Measurements from ENCODE around the gene PTPRG.

PTPRG gene

DNA sequence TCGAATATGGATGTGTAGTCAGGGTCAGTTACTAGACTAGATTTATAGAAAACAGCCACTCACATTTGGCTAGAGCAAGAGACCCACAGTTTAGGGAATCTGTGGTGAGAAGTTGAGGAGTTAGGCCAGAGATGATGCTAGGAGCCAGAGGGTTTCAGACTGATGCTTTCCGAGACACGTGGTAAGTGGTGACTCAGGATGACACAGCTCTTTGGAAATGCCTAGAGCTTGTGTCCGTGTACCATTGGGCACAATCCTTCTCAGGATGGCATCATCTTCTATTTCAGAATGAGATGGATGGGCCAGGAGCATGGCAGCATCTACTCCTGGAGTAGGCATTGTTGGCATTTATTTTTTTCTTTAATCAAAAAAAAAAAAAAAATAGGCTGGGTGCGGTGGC lies 28.5 kb downstream of the PTPRG start:
- no peak for DNase-seq (ENCODE audit: low read depth in 3 of 3)

DNA sequence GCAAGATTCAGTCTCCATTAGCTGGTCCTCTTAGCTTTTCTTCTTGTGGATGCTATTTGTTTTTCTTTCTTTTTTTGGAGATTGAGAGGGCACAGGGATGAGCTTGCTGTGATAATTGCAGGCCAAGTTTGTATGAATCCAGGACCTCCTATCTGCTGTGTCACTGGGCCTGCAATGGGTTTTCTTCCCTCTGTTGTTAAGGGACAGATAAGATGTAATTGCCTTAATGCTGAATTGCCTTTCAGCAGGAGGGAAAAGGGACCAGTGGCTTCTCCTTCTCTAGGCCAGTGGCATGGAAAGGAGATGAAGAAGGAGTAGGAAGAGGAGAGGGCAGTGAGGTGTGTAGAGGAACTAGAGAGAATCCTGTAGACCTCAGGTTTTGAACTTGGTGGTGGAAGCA lies 29.9 kb downstream of the PTPRG start:
- DNase-seq (ENCODE audit: low read depth in 3 of 3): no peak

DNA sequence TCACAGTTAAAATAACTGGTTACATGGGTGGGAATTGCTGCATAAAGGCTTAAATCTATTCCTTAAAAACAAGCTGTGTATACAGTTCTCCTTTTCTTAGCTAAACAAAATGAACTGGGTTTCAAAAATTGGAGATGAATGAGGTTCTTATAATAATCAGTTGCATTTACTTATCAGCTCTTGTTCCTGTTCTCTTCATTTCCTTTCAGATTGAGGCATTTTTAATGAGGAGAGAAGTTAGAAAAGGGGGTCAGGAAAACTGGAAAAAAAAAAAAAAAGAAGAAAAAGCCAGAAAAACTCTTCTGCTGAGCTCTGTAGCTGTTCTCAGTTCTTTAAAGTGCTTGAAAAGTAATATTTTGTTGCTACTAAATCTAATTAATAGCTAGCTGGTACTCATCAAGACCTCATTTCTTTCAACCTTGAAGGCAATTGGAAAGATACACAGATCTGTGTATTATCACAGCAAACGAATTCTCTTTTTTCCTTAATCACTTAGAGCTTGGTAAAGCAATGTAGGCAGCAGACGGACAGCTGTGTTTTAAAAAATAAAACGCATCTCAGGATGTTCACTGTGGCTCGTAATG lies 32.2 kb downstream of the PTPRG start:
- no peak for DNase-seq (ENCODE audit: low read depth in 3 of 3)

DNA sequence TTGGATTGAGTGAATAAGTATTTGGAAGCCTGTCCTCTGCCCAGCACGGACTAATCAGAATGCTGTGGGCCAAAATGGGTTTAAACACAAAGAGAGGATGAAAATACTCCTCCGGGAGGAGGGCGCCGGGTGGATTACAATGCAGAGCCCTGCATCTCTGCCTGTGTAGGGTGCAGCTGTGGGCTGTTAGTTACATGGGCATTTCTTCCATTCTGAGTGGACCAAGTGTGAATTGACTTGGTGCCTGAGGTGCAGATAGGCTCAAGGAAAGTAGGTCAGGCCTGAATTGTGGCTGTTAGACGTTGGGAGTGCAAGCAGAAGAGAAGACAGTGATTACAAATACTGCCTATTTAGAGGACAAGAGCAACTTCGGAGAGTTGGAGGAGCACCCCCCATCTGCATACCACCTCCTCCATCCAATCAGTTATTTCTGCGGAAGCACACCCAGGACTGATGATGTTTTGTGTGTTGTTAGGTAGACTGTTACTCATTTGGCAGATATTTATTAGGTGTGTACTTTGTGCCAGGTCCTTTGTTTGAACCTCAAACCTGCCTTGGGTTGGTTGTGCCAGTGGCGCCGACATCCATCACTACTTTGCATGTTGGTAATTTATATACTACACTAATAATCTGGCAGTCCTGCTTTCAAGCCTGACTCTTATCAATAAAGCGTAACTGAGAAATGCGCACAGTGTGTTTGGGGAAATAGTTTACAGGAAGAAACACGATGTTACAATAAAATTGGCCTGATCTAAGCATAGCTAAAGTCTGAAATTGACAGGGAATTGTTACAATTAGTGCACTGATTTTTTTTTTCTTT lies 33.0 kb downstream of the PTPRG start:
- no peak for DNase-seq (ENCODE audit: low read depth in 3 of 3)

DNA sequence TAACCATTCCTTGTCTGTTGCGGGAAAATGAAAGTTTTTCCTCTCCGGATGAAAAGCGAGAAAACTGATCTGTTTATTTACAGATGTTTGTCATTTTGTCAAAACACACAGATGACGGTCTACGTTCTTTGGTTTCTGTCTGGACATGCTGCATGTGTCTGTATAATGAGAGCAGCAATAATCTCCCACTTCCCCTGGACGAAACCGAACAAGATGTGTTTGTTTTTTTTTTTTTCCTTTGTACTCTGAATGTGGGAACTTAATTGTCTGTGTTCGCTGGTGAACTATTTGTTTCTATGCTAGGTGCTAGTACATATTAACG lies 33.6 kb downstream of the PTPRG start:
- no peak for DNase-seq (ENCODE audit: low read depth in 3 of 3)

DNA sequence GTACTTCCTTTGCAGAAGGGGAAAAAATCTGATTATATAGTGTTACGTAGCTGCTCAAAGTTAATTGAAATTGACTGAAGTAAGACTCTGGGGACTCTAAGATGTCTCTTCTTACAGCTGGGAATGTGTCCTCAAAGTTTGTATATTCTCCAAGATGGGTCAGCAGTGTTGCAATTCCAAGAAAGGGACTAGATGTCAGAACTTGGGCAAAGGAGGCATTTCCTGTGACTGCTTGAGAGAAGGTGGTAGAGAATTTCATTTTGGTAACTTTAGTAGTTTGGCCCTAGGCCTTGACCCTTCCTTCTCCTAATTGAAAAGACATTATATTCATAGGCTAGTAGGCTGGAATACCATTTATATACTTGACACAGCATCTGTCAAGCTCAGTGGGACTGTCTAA lies 33.9 kb downstream of the PTPRG start:
- no peak for DNase-seq (ENCODE audit: low read depth in 3 of 3)

DNA sequence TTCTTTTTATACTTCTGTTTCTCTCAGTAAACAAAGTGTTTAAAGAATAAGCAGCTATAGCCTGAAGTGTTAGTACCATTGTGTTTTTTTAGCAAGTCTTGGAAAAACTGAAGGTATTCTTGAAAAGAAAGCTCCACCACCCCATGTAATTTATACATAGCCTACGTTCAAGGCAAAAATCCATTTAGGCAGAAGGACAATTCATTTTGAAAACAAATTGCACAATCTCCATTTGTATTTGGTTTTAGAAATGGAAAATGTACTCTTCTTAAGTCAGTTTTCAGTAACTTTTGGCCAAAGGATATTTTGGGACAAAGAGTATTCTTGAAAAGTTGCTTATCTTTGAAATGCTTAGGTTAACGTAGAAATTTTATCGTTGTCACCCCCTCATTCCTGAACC lies 34.5 kb downstream of the PTPRG start:
- DNase-seq (ENCODE audit: low read depth in 3 of 3): no peak

DNA sequence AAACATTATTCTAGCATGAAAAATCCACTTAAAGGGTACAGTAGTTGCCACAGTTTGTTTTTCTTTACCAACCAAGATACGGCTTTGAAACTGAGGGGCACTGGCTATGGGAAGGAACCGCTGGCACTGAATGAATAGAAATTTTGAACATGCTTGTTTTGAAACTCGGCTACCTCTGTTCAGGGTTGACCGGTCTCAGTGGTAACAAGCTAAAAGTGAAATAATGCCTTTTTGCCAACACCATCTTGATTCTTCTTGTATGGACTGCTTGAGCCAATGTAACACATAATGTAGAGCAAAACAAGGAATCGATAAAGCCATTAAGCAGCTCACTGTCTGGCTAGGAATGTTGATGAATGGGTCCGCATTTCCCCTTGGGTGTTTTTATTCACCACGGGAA lies 36.5 kb downstream of the PTPRG start:
- DNase-seq (ENCODE audit: low read depth in 3 of 3): no peak

DNA sequence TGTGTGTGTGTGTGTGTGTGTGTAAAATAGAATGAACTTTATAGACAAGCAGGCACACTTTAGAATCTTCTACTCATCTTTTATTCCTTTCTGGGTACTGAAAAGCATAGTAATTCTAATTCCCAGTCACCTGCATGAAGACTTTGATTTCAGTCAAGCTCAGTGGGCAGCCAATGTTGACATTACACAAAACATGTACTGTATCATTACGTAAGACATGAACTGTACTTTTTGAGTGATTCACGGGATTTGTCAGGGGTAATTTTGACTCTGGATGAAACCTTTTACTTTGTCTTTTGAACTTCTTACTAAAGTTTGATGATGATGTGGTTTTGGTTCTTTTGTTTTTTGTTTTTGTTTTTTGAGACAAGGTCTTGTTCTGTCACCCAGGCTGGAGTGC lies 38.8 kb downstream of the PTPRG start:
- no peak for DNase-seq (ENCODE audit: low read depth in 3 of 3)

DNA sequence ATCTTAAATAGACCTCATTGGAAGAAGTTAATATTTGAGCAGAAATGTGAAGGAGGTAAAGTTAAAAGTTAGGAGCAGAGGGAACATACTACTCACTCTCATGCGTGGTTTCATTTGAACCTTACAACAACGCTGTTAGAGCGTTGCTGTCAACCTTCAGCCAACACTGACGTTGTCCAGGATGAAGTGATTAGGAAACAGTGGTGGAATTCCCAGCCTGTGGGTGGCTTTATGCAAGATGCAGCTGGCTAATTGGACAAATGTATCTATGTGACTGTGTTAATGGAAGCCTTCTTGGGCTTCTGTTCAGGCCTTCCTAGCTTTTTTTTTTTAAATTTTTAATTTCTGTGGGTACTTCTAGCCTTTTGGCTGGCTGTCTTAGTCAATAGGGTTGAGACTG lies 40.5 kb downstream of the PTPRG start:
- DNase-seq (ENCODE audit: low read depth in 3 of 3): no peak

DNA sequence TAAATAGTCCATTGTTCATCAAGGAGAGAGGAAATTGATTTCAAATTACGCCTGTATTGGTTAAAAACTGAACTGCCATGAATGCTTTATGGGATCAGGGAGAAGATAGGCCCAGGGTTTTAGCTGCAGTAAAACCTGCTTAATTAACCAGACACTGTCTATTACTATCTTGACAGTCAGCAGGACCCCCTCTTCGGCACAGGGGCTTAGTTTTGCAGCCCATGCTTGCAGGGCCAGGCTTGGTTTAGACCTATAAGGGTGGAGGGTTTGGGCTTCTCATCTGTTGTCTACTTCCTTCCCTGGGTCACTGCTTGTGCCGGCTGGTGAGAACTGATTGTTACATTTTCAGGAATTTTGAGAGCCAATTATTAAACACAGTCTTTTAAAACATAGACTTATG lies 41.1 kb downstream of the PTPRG start:
- DNase-seq (ENCODE audit: low read depth in 3 of 3): no peak

DNA sequence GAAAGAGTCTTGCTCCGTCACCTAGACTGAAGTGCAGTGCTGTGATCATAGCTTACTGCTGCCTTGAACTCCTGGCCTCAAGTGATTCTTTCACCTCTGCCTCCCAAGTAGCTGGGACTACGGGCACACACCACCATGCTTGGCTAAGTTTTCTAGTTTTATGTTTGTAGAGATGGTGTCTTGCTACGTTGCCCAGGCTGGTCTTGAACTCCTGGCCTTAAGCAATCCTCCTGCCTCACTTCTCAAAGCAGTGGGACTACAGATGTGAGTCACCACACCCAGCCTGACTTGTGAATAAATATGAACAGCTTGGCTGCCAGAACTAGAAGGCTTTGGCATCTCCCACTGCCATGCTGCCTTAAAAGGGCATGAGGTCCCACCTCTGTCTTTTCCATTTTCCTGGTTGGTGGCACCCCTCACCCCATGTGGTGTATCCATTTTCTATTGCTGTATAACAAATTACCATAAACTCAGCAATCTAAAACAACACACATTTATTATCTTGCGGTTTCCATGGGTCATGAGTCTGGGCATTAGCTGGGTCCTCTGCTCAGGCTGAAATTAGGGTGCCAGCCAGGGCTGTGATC lies 44.3 kb downstream of the PTPRG start:
- DNase-seq (ENCODE audit: low read depth in 3 of 3): no peak

DNA sequence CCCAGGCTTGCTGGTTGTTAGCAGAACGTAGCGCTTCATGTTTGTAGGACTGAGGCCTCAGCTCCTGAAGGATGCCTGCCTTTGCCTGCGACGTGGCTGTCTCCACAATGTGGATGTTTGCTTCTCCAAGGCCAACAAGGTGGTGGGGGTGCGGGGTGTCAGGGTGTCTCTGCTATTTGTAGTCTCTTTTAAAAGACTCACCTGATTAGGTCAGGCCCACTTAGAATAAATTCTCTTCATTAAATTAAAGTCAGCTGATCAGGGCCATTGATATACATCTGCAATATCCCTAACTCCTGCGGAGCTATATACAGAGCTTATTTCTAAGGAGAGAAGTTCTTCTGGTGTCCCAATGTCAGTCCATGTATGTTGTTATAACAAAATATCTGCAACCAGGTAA lies 44.8 kb downstream of the PTPRG start:
- DNase-seq (ENCODE audit: low read depth in 3 of 3): no peak

DNA sequence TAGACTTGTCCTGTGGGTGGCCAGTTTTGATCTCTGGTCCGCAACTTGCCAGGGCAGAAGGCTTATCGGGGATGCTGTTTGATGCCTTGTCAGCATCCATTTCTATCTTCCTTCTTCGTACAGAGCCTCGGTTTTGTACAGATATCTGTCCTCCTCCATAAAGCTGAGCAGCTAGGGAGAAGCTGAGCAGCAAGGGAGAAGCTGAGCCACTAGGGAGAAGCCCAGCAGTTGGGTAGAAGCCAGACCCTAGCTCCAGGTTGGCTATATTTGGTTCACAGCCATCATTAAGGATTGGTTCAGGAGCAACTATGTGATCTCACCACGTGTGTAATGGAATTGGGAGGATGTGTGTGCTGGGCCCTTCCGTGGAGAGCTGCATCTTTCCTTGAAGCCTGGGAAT lies 46.7 kb downstream of the PTPRG start:
- no peak for DNase-seq (ENCODE audit: low read depth in 3 of 3)

DNA sequence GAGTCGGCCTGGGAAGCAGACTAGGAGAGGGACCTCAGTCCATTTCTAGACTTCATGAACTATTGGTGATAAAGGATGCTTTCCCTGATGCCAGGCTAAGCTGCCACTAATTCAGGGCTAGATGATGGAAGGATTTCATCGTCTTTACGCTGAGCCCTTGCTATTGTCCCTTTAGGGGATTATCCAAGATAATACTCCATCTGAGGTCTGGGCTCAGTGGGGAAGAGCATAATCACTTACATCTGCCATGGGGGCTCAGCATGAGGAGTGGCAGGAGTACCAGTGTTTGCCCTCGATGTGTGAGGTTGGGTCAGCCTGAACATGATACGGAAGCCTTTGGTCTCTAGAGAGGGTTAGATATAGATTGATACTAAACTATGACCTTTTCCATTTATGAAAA lies 47.3 kb downstream of the PTPRG start:
- no peak for DNase-seq (ENCODE audit: low read depth in 3 of 3)

DNA sequence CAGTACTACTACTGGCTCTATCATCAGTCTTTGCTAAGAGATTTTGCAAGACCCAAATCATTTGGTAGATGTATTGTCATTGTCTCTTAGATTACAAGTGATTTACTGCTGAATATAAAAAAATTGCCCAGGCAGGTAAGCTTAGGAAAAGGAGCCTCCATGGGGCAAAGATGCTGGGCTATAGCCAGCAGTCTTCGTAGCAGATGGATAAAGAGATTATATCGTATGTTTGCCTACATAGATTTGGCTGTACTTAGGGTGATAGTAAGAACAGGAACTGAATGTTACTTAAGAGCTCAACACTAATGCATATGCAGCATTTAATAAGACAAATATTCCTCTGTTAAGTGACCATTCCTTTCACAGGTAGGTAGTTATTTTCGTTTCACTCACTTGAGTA lies 48.9 kb downstream of the PTPRG start:
- DNase-seq (ENCODE audit: low read depth in 3 of 3): no peak

DNA sequence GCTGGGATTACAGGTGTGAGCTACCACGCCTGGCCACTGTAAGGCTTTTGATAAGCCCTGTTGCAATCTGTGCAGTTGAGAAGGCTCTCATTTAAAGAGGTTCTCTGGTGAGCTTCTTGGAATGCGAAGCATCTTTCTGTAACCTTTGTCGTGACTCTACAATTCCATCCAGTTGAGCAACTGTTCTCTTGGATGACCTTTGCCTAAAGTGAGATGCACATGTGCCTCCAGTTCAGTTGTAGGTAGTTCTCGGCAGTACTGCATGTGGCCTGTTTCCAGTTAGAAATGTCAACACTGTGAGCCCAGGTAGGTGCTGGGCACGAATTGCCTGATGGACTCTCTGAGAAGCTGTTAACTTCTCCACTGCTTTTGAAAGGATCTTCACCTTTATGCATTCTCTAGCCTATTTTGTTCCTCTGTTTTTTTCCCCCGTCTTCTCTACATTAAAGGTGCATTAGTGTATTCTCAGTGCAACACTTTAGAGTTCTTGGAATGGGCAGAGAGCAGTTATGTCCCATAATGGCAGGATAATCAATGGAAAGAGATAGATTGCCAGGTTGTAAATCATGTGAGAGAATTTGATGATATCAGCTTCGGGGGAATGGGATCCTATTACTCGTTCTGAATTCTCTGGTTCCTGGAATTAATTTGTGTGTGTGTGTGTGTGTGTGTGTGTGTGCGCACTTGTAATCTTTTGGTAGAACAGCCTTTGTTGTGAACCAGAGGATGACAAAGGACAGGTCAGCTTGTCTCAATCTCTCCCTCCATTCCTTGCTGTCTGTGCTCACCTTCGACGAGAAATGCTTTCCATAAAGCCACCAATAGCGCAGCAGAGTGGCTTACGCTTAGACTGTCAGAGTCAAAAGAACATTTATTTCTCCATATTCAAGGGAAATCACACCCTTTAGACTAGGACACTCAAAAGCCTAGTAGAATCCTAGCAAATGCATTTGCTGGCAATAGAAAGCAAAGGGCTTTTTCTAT lies 51.1 kb downstream of the PTPRG start:
- no peak for DNase-seq (ENCODE audit: low read depth in 3 of 3)

DNA sequence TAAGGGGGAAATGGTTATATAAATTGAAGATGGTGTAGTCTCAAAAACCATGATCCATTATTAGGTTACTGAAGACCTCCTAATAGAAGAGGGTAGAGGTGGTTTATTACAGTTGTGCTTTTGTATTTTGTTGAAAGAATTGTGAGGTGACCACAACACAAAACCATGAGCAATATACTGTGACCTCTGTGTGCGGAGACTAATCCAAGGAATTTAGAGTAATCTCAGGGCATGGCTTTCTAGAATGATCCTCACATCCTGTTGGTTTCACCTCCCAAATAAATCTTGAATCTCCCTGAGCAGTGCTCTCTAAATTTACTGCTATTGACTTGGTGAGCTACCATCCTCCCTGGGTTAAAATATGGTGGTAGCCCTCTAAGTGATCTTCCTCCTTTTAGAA lies 52.3 kb downstream of the PTPRG start:
- no peak for DNase-seq (ENCODE audit: low read depth in 3 of 3)

DNA sequence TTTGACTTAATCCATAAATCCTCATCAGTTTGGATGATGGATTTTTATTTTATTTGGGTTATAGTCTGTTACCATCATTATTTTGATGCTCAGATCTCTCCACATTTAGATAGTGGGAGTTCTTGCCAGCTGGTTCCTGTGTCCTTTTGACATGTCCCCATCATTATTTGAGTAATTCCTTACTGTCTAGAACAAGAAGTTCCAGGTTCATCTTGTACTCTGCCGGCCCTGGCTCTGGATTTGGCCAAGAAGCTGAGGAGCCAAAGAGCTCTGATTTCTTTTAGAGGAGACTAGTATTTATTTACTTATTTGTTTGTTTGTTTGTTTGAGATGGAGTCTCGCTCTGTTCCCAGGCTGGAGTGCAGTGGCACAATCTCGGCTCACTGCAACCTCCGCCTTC lies 54.3 kb downstream of the PTPRG start:
- DNase-seq (ENCODE audit: low read depth in 3 of 3): no peak

DNA sequence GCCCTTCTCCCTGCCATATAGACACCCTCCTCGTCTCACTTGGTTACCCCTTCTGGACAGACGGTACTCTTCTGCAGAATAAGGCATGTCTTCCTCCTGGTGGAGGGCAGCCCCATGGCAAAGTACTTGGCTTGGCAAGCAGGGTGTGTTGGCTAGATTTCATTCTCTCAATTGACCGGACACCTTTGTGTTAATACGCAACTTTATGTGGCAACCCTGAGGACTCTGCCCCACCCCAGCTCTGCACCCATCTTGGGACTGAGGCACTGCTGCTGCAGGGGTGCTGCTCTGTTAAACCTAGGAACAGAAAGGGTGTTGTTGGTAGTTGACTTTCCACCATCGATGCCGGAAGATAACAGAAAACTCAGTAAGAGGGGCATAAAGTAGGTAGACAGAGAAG lies 55.2 kb downstream of the PTPRG start:
- DNase-seq (ENCODE audit: low read depth in 3 of 3): no peak

DNA sequence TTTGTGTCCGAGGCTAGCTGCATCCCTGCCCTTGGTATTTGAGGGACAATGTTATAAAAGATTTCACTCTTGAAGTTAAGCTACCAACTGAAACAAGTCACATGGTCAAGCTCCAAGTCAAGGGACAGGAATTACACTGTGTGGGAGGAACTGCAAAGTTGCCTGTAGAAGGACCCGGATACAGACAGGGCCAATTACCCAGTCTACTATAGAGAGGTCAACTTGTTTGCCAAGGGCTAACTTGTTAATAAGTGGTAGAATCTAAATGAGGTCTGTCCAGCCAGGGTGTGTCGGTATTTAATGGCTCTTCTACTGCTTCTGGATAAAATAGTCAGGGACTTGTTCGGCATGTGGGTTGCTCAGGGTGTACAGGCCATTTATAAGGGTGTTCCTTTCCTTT lies 55.7 kb downstream of the PTPRG start:
- DNase-seq (ENCODE audit: low read depth in 3 of 3): no peak

DNA sequence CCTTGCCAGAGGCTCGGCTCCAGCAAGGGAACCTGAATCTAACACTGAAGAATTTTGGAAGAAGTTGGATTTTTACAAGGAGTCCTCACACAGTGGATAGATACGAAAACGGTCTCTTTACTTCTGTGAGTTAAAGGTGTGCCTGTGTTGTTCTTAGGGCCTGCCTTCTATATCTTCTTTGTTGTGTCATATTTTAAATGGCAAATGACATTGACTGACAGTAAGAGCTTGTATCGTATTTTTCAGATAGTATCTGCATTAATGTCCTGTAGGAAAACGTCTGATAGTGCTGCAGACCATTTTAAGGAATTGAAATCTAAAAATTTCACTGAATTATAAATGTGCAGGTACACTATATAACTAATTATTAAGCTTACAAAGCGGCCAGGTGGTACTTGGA lies 56.3 kb downstream of the PTPRG start:
- DNase-seq (ENCODE audit: low read depth in 3 of 3): no peak
